HuH-7 (cell line): Measurements from ENCODE around the gene ANKRD42.

Experiments
- DNase-seq: peaks from one replicate; pipeline ENCODE4 v3.0.0; 2011; ENCODE audit warnings: low spot score

Gene ANKRD42

DNA sequence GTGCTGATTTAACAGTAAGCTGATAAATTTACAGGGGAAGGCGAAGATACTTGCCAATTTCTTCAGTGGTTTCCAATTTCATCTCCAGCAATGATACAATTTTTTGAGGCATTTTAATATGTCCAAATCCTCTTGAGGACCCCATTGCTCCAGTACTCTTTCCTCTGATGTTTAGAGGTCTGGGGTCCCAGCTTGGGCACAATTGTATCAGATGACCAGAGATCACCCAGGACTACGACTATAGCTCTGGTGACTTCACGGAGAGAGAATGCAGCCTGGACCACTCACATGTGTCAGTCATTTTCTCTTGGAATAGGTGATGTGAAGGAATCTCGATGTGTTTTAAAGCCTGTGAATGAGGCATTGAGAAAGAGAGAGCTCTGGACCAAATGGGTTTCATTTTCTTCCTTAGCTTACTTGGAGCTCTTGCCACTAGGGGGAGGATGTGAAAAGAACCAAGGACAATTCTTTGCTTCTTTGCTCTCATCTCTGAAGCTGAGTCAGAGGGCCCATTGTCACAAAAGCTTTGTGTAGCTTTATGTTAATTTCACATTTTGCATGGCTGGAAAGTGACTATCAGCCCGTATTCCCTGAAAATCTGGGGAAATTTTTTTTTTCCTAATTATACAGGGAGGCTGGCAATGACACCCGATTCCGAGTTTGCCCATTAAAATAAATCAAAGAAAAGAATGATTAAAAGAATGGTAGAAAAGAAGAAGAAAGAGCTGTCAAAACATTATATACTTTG lies 99.4 kb downstream of the ANKRD42 start:
- peak; percentile 42 for DNase-seq

DNA sequence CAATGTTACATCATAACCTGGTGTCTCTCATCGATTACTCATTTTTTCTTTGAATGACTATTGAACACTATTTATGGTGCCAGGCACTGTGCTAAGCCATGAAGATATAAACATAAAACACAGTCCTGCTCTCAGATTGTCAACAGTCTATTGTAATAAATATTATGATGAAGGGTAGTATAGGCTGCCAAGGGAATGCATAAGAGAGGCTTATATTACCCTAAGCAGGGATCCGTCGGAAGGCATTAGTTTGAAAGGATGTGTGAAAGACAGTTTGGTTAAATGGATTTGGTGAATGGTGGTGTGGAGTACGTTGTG lies 99.9 kb downstream of the ANKRD42 start:
- DNase-seq: no peak

DNA sequence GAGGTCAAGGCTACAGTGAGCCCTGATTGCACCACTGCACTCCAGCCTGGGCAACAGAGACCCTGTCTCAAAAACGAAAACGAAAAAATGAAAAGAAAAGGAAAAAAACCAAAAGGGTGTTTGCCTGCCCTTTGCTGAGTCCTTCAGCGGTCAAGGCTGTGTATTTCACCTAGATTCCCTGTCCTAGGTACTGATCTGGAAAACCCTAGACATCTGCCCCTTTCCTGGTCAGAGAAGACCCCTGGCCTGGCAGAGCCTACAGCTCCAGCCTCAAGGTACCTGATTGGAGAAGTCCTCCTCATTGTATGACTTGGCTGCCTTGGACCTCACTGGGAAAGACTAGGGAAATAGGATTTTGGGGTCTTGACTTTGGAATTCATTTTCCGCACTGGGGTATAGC lies 100.7 kb downstream of the ANKRD42 start:
- no peak for DNase-seq
